ENCODE measurements around the gene TXNRD2.
"Not testable (repeated sequence)": the region's sequence is repeated elsewhere in the genome, so short reads cannot be mapped to it uniquely, and the experiment has no call there.

TXNRD2 gene

GRCh38 chr22:19929586-19930550 lies 11.8 kb downstream of the TXNRD2 start:
- in situ Hi-C loops (cut with HindIII; ENCODE audit: low sequenced_read_pairs), result loop anchor here (5.0 kb wide), 1 partner anchor 173 kb away; no protein-coding TSS in a partner anchor

DNA sequence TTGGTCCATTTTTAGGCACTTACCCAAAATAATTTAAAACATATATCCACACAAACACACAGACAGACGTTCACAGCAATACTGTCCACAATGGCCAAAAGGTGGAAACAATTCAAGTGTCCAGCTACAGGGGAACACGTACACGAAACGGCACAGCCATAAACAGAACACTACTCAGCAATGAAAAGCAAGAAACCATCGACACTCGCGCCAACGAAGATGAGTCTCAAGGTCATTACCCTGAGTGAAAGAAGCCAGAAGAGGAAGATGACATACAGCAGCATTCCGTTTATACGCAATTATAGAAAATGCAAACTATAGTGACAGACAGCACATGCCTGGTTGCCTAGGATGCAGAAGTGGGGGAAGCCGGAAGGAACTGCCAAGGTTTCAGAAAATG lies 13.4 kb downstream of the TXNRD2 start:
- in situ Hi-C loops (cut with HindIII; ENCODE audit: low sequenced_read_pairs), result no loop called here

- in situ Hi-C loops (cut with HindIII; ENCODE audit: low sequenced_read_pairs), result no loop called here
These were observed 13.9 kb downstream of the TXNRD2 start for GRCh38 chr22:19927696-19928095.

- in situ Hi-C loops (cut with HindIII; ENCODE audit: low sequenced_read_pairs), result not testable (repeated sequence)
These were observed 15.6 kb downstream of the TXNRD2 start for GRCh38 chr22:19926028-19926427.

DNA sequence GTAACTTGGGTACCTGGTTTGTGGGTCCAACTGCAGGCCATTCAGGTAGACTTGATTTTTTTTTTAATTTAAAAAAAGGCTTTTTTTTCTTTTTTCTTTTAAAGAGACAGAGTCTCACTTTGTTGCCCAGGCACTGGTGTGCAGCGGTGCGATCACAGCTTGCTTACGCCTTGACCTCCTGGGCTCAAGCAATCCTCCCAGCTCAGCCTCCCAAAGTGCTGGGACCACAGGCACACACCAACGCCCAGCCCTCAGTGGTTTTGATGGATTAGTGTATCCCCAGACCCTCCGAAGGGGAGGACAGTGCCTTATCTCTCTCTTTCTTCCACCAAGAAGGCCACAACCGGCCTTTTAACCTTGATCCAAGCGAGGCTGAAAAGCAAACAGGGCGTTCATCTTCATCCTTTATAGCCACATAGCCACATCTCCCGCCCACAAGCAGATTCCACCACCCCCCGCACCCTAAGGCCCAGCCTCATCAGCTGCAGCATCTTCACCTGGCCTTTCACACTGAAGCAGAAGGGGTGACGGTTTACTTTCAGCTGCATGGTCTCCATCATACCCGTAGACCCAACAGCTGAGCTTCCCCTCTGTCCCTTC lies 17.6 kb downstream of the TXNRD2 start:
- in situ Hi-C loops (cut with HindIII; ENCODE audit: low sequenced_read_pairs), result no loop called here

DNA sequence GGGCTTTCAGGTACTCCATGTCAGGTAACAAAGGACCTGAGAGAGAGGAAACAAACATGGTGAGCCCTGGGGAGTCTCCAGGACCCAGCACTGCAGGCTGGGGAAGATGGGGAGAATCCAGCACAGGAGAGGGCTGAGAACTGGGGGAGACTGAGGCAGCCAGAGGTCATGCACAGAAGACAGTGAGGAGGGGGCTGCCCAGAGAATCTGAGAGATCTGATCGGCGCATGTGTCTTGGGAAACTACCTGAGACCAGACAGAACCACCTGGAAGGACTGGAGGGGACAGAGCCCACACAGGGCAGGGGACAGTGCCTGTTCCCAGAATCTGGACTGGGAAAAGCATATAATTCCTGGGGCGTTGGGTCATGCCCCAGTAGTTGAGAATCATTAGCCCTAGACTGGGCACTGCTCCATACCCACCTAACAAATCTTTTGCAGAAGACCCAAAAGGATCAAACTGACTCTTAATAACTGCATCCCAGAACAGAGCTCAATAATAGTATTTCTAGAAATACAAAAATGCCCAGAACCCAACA lies 20.0 kb downstream of the TXNRD2 start:
- in situ Hi-C loops (cut with HindIII; ENCODE audit: low sequenced_read_pairs), result no loop called here

DNA sequence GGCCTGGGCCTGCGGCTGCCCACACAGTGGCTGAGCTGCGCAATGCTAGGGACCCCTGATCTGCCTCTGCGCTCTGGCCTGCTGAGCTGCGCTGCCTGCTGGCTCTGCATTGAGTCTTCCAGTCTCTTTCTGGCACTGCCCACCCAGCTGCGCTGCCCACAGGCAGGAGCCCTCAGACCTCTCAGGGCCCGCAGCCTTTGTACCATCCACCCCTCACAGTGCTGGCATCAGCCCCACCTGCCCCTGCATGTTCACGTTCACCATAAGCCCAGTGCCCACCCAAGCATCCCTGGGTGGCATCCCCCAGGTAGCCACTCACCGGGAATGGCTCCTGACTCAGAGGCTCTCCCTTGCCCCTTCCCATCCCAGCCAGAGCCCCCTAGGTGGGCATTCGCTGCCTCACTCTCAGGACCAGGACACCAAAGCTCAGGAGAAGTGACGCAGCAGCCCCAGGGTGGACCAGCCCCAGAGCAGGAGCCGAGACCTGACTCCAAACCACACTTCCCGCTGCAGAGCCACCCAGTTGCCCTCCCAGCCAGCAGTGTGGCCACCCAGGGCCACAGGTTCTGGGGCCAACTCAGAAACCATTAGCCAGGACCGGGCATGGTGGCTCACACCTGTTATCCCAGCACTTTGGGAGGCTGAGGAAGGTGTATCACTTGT lies 21.8 kb downstream of the TXNRD2 start:
- in situ Hi-C loops (cut with HindIII; ENCODE audit: low sequenced_read_pairs), result no loop called here

GRCh38 chr22:19918332-19919106 lies 23.1 kb downstream of the TXNRD2 start:
- in situ Hi-C loops (cut with HindIII; ENCODE audit: low sequenced_read_pairs), result no loop called here

GRCh38 chr22:19917389-19918138 lies 24.1 kb downstream of the TXNRD2 start:
- in situ Hi-C loops (cut with HindIII; ENCODE audit: low sequenced_read_pairs), result no loop called here

GRCh38 chr22:19916941-19917340 lies 24.7 kb downstream of the TXNRD2 start:
- in situ Hi-C loops (cut with HindIII; ENCODE audit: low sequenced_read_pairs), result no loop called here

DNA sequence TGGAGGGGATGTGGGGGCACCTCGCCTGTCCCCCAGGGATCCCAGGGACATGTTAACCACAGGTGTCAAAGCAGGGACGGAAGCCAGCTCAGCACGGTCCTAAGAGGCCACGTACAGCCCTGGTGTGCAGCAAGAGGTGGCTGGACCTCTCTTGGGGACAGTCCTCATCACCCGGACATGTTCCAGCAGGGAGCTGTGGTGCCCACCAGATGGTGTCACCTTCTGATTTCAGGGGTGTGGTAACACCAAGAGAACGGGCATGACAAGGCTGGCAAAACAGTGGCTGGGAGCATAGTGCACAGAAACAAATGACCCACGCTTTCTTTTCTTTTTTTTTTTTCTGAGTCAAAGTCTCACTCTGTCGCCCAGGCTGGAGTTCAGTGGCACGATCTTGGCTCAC lies 25.6 kb downstream of the TXNRD2 start:
- in situ Hi-C loops (cut with HindIII; ENCODE audit: low sequenced_read_pairs), result no loop called here

GRCh38 chr22:19915287-19915954 lies 26.2 kb downstream of the TXNRD2 start:
- in situ Hi-C loops (cut with HindIII; ENCODE audit: low sequenced_read_pairs), result no loop called here

- in situ Hi-C loops (cut with HindIII; ENCODE audit: low sequenced_read_pairs), result no loop called here
These were observed 27.2 kb downstream of the TXNRD2 start for GRCh38 chr22:19914201-19914943.

DNA sequence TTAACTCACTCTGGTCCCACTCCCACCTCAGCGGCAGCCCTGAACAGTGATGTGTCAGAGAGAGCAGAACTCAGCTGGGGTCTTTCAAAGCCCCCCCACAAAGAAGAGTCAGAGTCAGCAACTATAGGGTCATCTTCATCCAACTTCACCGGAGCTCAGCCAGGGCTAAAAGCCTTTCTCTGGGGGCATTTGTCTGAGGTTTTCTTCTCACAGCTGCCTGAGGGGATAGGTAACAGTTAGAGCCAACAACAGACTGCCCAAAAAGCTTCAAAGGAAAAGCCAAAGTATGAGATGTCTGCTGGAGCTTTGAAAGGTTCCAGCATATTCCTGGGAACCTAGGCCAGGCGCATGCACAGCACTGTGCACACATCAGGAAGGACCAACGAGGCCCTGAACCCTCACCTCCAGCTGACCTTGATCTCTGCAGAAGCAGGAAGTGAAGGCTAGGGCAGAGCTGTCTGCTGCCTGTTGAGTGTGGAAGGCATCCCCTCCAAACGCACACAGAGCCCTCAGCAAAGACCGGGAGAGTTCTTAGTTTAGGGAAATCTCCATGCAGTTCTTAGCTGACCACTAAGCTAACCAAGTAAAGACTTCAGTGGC lies 28.2 kb downstream of the TXNRD2 start:
- in situ Hi-C loops (cut with HindIII; ENCODE audit: low sequenced_read_pairs), result no loop called here

DNA sequence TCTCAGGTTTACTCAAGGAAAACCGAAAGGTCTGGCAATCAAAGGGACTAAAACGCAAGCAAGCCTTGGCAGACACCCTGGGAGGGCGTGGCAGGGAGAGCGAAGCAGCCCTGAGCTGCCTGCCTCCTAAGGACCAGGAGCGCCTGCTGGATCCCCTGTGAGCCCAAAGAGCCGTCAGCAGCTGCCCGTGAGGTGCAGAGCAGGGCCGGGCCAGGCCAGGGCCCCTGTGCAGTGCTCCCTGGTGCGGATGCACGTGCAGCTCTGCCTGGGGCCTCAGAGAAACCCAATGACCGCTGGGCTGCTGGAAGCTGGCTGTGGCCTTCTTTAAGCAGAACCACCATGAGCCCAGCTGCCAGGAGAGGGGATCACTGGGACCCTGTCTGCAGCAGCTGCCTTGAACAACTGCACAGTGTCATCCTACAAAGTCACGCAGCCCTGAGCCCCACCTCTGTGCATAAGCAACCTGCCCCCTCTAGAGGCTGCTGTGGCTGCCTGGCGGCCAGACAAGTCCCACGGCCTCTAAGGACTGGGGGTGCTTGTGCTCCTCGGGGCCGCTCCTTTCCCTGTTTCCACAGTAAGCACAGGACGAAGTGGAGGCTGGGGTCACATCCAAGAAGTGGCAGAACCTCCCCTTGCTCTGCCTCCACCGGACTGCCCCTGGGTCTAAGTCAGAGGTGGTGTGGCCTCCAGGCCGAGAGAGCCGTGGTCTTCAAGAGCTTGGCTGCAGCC lies 29.2 kb downstream of the TXNRD2 start:
- in situ Hi-C loops (cut with HindIII; ENCODE audit: low sequenced_read_pairs), result no loop called here

GRCh38 chr22:19911540-19912270 lies 29.9 kb downstream of the TXNRD2 start:
- in situ Hi-C loops (cut with HindIII; ENCODE audit: low sequenced_read_pairs), result no loop called here

- in situ Hi-C loops (cut with HindIII; ENCODE audit: low sequenced_read_pairs), result no loop called here
These were observed 31.4 kb downstream of the TXNRD2 start for GRCh38 chr22:19910180-19910744.

Data from DLD1 (cell line).